ENCODE measurements around the gene C17orf50.

DNA sequence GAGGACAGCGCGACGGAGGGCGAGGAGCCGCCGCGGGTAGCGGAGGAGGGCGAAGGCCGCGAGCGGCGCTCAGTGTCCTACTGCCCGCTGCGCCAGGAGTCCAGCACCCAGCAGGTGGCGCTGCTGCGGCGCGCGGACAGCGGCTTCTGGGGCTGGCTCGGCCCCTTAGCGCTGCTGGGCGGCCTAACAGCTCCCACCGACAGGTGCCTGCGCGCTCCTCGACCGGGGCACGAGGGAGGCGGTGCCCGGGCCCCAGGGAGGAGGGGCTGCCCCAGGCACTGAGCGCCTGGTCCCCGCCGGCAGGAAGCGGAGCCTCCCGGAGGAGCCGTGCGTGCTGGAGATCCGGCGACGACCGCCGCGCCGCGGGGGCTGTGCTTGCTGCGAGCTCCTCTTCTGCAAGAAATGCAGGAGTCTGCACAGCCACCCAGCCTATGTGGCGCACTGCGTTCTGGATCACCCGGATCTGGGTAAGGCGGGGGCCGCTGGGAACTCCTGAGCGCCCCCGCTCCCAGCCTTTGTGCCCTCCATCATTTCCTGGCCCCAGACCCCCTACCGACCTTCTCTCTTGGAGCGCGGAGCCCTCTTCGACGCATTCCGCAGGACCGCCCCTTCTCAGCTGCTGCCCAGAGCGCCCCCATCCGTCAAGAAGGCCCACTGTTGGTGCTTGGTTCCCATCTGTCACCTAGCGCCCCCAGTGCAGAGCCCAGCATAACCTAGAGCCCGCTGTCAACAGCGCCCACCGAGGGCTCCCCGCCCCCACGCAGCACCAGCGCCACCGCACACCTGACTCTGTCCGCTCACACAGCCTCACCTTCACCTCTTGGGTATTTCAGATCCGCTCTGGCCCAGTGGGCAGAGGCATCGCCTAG lies 3.7 kb downstream of the C17orf50 start:
- TF ChIP-seq, protein P1, sequence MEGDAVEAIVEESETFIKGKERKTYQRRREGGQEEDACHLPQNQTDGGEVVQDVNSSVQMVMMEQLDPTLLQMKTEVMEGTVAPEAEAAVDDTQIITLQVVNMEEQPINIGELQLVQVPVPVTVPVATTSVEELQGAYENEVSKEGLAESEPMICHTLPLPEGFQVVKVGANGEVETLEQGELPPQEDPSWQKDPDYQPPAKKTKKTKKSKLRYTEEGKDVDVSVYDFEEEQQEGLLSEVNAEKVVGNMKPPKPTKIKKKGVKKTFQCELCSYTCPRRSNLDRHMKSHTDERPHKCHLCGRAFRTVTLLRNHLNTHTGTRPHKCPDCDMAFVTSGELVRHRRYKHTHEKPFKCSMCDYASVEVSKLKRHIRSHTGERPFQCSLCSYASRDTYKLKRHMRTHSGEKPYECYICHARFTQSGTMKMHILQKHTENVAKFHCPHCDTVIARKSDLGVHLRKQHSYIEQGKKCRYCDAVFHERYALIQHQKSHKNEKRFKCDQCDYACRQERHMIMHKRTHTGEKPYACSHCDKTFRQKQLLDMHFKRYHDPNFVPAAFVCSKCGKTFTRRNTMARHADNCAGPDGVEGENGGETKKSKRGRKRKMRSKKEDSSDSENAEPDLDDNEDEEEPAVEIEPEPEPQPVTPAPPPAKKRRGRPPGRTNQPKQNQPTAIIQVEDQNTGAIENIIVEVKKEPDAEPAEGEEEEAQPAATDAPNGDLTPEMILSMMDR (IDR thresholded peaks at IDR 0.05), result peak; percentile 86 to 98
- TF ChIP-seq POLR2AphosphoS5 (IDR thresholded peaks at IDR 0.05), result peak in 1 of 3 donors; percentile 39
- TF ChIP-seq POLR2A (IDR thresholded peaks at IDR 0.05), result no peak
